ENCODE data around the gene FTCD. TPM values are rescaled to one million over a fixed set of nuclear protein-coding genes. Genes with fewer than 3 reads are reported as not detected.

The FTCD gene
- total and polyA plus RNA-seq, 12 donors = 0.20 to 16.8 (median 1.9) TPM; not detected in 2

GRCh38 chr21:46091631-46092025 is 63.8 kb downstream of the FTCD start:
- H3K27ac ChIP-seq = peak overlapping the region in 2 of 5 donors; percentile 43 to 66
- TF ChIP-seq POLR2A (IDR thresholded peaks at IDR 0.05) (no peak), CTCF (IDR thresholded peaks at IDR 0.05) (no peak)
- no peaks in the 10 kb centered on the region for H3K27me3 ChIP-seq
- H3K4me3 ChIP-seq = no peak overlapping the region
- H3K4me1 ChIP-seq (replicated peaks in 1 of 2) = no peaks in the 10 kb centered on the region
- no peaks in the 10 kb centered on the region for H3K9me3 ChIP-seq (replicated peaks in 1 of 3)
- WGBS, 4 donors = 89 to 91% (median 91%) methylated on average over 8 of the region's 8 CpGs
- peak in 1 of 7 donors; percentile 37 for DNase-seq
- intact Hi-C loops (cut with DNase I) = loop anchor here (10.0 kb wide), 2 partner anchors 107 to 117 kb away; partner anchors contain the start of gene COL6A1 (in 1 of the 2)
- H3K36me3 ChIP-seq (replicated peaks in 1 of 2) = no peaks in the 10 kb centered on the region

GRCh38 chr21:46091118-46091517 is 64.3 kb downstream of the FTCD start:
- Histone ChIP-seq H3K27me3 (no peaks in the 10 kb centered on the region), H3K4me1 (replicated peaks in 1 of 2) (no peaks in the 10 kb centered on the region), H3K36me3 (replicated peaks in 1 of 2) (no peaks in the 10 kb centered on the region), H3K27ac (no peak overlapping the region), H3K4me3 (no peak overlapping the region), H3K9me3 (replicated peaks in 1 of 3) (no peaks in the 10 kb centered on the region)
- WGBS, 4 donors = 82 to 87% (median 85%) methylated on average over 4 of the region's 4 CpGs
- intact Hi-C loops (cut with DNase I) = loop anchor here (10.0 kb wide), 2 partner anchors 106 to 116 kb away; partner anchors contain the start of gene COL6A1 (in 1 of the 2)
- TF ChIP-seq CTCF (IDR thresholded peaks at IDR 0.05) (no peak), POLR2A (IDR thresholded peaks at IDR 0.05) (no peak)
- peak in 2 of 7 donors; percentile 13 to 28 for DNase-seq

DNA sequence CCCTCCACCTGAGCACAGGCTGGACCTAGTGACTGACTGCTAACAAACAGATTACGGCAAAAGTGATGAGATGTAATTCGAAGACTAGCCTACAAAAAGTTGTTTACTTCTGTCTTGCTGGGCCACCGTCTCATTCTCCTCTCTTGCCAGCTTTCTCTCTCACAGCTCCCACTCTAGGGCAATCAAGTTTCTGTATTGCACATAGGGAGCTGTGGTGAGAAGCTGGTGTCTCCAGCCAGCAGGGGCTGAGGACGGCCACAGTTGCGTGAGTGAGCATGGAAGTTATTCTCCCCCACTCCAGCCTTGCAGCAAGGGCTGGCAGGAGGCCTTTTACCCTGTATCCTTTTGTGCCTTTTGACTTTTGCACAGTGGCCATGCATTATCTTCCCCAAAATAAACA is 66.1 kb downstream of the FTCD start:
- H3K4me3 ChIP-seq = no peak overlapping the region
- no peak overlapping the region for H3K27ac ChIP-seq
- intact Hi-C loops (cut with DNase I) = no loop called here
- TF ChIP-seq POLR2A (IDR thresholded peaks at IDR 0.05) = no peak
- no peak for TF ChIP-seq CTCF (IDR thresholded peaks at IDR 0.05)
- H3K36me3 ChIP-seq (replicated peaks in 1 of 2) = no peaks in the 10 kb centered on the region
- no peaks in the 10 kb centered on the region for H3K4me1 ChIP-seq (replicated peaks in 1 of 2)
- no peaks in the 10 kb centered on the region for H3K27me3 ChIP-seq
- no peaks in the 10 kb centered on the region for H3K9me3 ChIP-seq (replicated peaks in 1 of 3)
- DNase-seq = no peak
- WGBS, 4 donors = 74 to 86% (median 80%) methylated on average over 5 of the region's 5 CpGs

DNA sequence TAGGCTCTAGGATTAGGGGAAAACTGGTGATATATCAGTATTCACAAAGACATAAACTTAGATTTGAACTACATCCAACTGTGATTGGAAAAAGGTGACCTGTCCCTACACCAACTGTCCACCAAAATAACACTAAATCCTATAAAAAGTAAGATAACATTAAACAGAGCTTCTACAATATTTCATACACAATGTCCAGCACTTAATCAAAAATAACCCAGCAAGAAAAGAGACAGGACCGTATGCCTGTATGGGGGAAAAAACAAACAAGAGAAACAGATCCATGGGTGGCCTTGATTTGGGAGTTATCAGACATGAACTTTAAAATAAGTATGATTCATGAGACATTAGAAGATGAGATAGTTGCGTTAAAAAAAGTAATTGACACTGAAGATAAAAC is 67.2 kb downstream of the FTCD start:
- no peaks in the 10 kb centered on the region for H3K27me3 ChIP-seq
- intact Hi-C loops (cut with DNase I) = no loop called here
- H3K9me3 ChIP-seq (replicated peaks in 1 of 3) = no peaks in the 10 kb centered on the region
- no peak overlapping the region for H3K27ac ChIP-seq
- TF ChIP-seq POLR2A (IDR thresholded peaks at IDR 0.05) (no peak), CTCF (IDR thresholded peaks at IDR 0.05) (no peak)
- no peaks in the 10 kb centered on the region for H3K4me1 ChIP-seq (replicated peaks in 1 of 2)
- no peak for DNase-seq
- no peaks in the 10 kb centered on the region for H3K36me3 ChIP-seq (replicated peaks in 1 of 2)
- no peak overlapping the region for H3K4me3 ChIP-seq
- 45 to 50% (median 50%) methylated on average over 2 of the region's 2 CpGs for WGBS, 4 donors

All from adrenal gland (tissue), 12 donors.